D341Med (cell line): ENCODE data around the gene AQP1.

Experiments used
- DNase-seq: peaks from one replicate; pipeline ENCODE4 v3.0.0; 2012; ENCODE audit warnings: low spot score

The AQP1 gene

DNA sequence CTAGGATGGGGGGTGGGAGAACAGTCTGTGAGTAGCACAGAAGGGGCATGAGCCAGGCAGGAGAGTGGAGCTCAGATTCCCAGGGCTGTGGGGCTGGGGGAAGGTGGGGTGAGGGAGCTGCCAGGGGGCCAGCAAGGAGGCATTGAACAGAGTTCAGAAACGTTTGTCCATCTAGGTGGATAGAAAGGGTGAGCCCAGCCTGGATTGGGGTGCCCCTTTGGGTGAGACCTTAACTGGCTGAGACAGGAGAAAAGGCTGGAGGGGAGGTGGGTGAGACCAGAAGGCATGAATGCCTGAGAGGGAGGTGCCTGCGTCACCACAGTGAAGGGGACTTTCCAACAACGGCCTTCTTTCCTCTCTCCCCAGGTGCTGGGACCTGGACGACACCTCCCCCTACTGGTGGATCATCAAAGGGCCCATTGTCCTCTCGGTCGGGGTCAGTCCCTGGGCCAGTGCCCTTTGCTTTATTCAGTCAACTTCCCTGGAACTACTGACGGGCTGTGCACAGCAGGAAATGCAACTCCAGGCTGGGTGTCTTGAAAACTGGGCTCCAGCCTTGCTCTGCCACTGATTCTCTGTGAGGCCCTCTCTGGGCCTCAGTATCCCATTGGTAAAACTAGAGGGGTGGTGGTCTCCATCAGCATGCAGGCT, 63.1 kb downstream of the AQP1 start:
- DNase-seq: peak; percentile 67
